Fibroblast of the aortic adventitia (primary cell): Measurements from ENCODE around the gene MYBPH. TPM values are rescaled to one million over a fixed set of nuclear protein-coding genes. Genes with fewer than 3 reads are reported as not detected.
A peak's percentile ranks its signal among the peaks of the same experiment; 100 is the strongest.

ENCODE experiments used
- DNase-seq: peaks from one replicate; pipeline ENCODE4 v3.0.0-alpha.2; 2010; ENCODE audit warnings: low read depth
- H3K4me3 ChIP-seq: 2 replicates; pipeline ENCODE4 v1.5.1; 2011; ENCODE audit warnings: low read depth, mild to moderate bottlenecking, control low read depth, low read length, moderate library complexity
- CTCF ChIP-seq: IDR thresholded peaks from 2 replicates; pipeline ENCODE4 v1.5.1; 2011; ENCODE audit warnings: mild to moderate bottlenecking, low read length, control low read depth, inconsistent platforms; ENCODE audit not compliant: insufficient read depth
- total RNA-seq: library from RNA; depleted of rRNA; stranded (reverse); fragments of >200 nt; gene quantifications from 2 replicates; pipeline ENCODE4 v1.2.3, GENCODE V29; 2012; ENCODE audit warnings: low replicate concordance

The MYBPH gene
- total RNA-seq, 1 donor, result not detected

- no peak for DNase-seq
- TF ChIP-seq CTCF, result no peak
- peak overlapping the region; percentile 58 for H3K4me3 ChIP-seq
Observed at GRCh38 chr1:203126866-203127665, 48.6 kb downstream of the MYBPH start.

DNA sequence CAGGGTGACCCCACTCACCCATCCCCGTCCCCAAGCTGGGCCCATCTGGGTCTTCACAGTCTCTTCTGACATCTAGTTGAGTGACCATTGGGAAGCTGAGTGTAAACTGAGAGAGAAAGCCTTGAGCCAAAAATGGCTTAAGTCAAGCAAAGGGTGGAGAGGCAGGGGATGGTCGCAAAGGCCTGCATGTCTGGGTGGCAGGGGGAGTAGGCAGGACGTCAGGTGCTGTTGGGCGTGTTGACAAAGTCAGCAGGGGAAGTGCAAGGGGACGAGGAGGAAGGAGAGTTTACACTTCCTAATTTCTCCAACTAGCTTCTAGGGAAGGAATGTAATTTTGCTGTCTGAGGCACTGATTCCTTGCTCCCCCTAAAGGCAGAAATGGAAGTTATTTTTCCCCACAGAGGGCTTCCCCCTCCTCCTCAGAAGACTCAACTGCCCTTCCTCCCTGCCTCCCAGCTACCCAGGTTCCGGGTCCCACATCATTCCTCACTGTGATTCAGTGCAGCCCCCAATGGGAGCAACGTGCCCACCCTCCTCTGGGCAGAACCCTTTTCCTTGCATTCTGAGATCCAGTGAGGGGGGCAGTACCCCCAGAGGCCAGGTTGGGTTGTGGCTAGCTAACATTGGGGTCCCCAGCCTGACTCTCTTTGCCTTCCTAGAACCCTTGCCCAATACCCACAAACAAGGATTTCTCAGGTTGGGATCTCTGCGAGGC lies 49.3 kb downstream of the MYBPH start:
- TF ChIP-seq CTCF, result peak; percentile 59
- peak; percentile 40 for DNase-seq

GRCh38 chr1:203124546-203125317 lies 50.9 kb downstream of the MYBPH start:
- DNase-seq, result peak; percentile 34
- H3K4me3 ChIP-seq, result no peak overlapping the region
- TF ChIP-seq CTCF, result no peak

More for the DNA sequence above, 49.3 kb downstream of the MYBPH start:
- H3K4me3 ChIP-seq, result no peak overlapping the region

GRCh38 chr1:203124011-203124410 lies 51.6 kb downstream of the MYBPH start:
- no peak for DNase-seq
- no peak for TF ChIP-seq CTCF

GRCh38 chr1:203122159-203122558 lies 53.5 kb downstream of the MYBPH start:
- no peak for DNase-seq
- no peak overlapping the region for H3K4me3 ChIP-seq
- TF ChIP-seq CTCF, result no peak

More at GRCh38 chr1:203124011-203124410, 51.6 kb downstream of the MYBPH start:
- no peak overlapping the region for H3K4me3 ChIP-seq

GRCh38 chr1:203121186-203122015 lies 54.2 kb downstream of the MYBPH start:
- no peak for TF ChIP-seq CTCF
- DNase-seq, result no peak
- no peak overlapping the region for H3K4me3 ChIP-seq
